ENCODE data around the gene ANGPTL1. TPM values are rescaled to one million over a fixed set of nuclear protein-coding genes. Genes with fewer than 3 reads are reported as not detected.

Gene ANGPTL1
- total and polyA plus RNA-seq, 2 of the 13 experiments (the other 11 are each of a cell fraction or from before 2014, with no cell fraction given): 2.9 to 9.3 TPM

DNA sequence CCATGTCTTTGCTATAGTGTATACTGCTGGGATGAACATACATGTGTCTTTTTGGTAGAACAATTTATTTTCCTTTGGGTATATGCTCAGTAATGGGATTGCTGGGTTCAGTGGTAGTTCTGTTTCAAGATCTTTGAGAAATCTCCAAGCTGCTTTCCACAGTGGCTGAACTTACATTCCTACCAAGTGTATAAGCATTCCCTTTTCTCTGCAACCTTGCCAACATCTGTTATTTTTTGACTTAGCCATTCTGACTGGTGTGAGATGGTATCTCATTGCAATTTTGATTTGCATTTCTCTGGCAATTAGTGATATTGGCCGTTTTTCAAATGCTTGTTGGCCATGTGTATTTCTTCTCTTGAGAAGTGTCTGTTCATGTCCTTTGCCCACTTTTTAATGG is 37.5 kb upstream of the ANGPTL1 start:
- WGBS (ENCODE audit: low lambda C conversion rate): 88% methylated on average over 1 of the region's 1 CpG
- no peak for FAIRE-seq
- POLR2A ChIA-PET: no interaction called here

More for the DNA sequence above, 37.5 kb upstream of the ANGPTL1 start:
- in situ Hi-C loops (cut with HindIII; ENCODE audit: extremely low pct_ligation_motif_present, low pct_unique_long_range_greater_than_20kb): no loop called here
- Histone ChIP-seq H3K4me2 (ENCODE audit: low read depth, low read length) (no peak overlapping the region), H3K4me1 (ENCODE audit: insufficient read depth, low read length) (no peaks in the 10 kb centered on the region; the same call in 1 of the 2 replicates), H3K27ac (ENCODE audit: extremely low read length, insufficient read depth, low read length) (no peak overlapping the region), H3K79me2 (ENCODE audit: insufficient read depth, low read length) (no peaks in the 10 kb centered on the region), H3K9ac (ENCODE audit: insufficient read depth, low read depth, low read length) (no peak overlapping the region), H3K4me3 (replicated peaks in 1 of 3; ENCODE audit: insufficient read depth in 1 of 3, low read depth in 2 of 3, low read length in 3 of 3) (no peak overlapping the region), H3K27me3 (ENCODE audit: control insufficient read depth in 1 of 2, insufficient read depth in 2 of 2, low read length in 2 of 2) (no peaks in the 10 kb centered on the region), H4K20me1 (ENCODE audit: insufficient read depth, low read length) (no peaks in the 10 kb centered on the region), H3K9me3 (ENCODE audit: low read length) (no peaks in the 10 kb centered on the region), H3K36me3 (replicated peaks in 1 of 2; ENCODE audit: control insufficient read depth in 1 of 2, insufficient read depth in 2 of 2, low read length in 2 of 2) (peaks cover 2 to 4% of the 10 kb centered on the region in 2 experiments; a peak in 1 of 5 replicates), H2AFZ (ENCODE audit: low read length) (no peak overlapping the region)
- ATAC-seq (no peak), DNase-seq (ENCODE audit: low spot score) (no peak)
- TF ChIP-seq KLF15 (CRISPR knock-in tag; IDR thresholded peaks at IDR 0.05; ENCODE audit: borderline replicate concordance): no peak
- TF ChIP-seq ZNF580 (CRISPR knock-in tag; IDR thresholded peaks at IDR 0.05; ENCODE audit: borderline replicate concordance, low read depth): no peak
- TF ChIP-seq SIX4 (CRISPR knock-in tag; IDR thresholded peaks at IDR 0.05): no peak
- TF ChIP-seq ELF3 (CRISPR knock-in tag; IDR thresholded peaks at IDR 0.05): no peak
- no peak for TF ChIP-seq ZNF275 (CRISPR knock-in tag; IDR thresholded peaks at IDR 0.05; ENCODE audit: borderline replicate concordance)
- TF ChIP-seq TRAFD1 (CRISPR knock-in tag; IDR thresholded peaks at IDR 0.05; ENCODE audit: borderline replicate concordance): no peak
- TF ChIP-seq MEIS2 (CRISPR knock-in tag; IDR thresholded peaks at IDR 0.05): no peak
- TF ChIP-seq ZNF550 (CRISPR knock-in tag; IDR thresholded peaks at IDR 0.05; ENCODE audit: borderline replicate concordance): no peak
- no peak for TF ChIP-seq AGO2 (optimal IDR thresholded peaks at IDR 0.05; ENCODE audit: low read depth, low read length)
- TF ChIP-seq, protein P1, sequence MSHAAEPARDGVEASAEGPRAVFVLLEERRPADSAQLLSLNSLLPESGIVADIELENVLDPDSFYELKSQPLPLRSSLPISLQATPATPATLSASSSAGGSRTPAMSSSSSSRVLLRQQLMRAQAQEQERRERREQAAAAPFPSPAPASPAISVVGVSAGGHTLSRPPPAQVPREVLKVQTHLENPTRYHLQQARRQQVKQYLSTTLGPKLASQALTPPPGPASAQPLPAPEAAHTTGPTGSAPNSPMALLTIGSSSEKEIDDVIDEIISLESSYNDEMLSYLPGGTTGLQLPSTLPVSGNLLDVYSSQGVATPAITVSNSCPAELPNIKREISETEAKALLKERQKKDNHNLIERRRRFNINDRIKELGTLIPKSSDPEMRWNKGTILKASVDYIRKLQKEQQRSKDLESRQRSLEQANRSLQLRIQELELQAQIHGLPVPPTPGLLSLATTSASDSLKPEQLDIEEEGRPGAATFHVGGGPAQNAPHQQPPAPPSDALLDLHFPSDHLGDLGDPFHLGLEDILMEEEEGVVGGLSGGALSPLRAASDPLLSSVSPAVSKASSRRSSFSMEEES (CRISPR knock-in tag; IDR thresholded peaks at IDR 0.05): no peak
- no peak for TF ChIP-seq PHB2 (IDR thresholded peaks at IDR 0.05; ENCODE audit: partially characterized antibody)
- TF ChIP-seq ZNF616 (CRISPR knock-in tag; IDR thresholded peaks at IDR 0.05; ENCODE audit: low read depth): no peak
- CTCF ChIA-PET (ENCODE audit: low intra/inter-chr PET ratio, low total read pairs): no interaction called here
- intact Hi-C loops (cut with micrococcal nuclease; ENCODE audit: unreplicated experiment): no loop called here
- BruUV-seq (replicated peaks): no TSS peak
